ENCODE data around the gene FRYL. TPM values are rescaled to one million over a fixed set of nuclear protein-coding genes. Genes with fewer than 3 reads are reported as not detected.

The FRYL gene
- total RNA-seq, 1 experiment from 2014 or later, result 45.8 TPM

DNA sequence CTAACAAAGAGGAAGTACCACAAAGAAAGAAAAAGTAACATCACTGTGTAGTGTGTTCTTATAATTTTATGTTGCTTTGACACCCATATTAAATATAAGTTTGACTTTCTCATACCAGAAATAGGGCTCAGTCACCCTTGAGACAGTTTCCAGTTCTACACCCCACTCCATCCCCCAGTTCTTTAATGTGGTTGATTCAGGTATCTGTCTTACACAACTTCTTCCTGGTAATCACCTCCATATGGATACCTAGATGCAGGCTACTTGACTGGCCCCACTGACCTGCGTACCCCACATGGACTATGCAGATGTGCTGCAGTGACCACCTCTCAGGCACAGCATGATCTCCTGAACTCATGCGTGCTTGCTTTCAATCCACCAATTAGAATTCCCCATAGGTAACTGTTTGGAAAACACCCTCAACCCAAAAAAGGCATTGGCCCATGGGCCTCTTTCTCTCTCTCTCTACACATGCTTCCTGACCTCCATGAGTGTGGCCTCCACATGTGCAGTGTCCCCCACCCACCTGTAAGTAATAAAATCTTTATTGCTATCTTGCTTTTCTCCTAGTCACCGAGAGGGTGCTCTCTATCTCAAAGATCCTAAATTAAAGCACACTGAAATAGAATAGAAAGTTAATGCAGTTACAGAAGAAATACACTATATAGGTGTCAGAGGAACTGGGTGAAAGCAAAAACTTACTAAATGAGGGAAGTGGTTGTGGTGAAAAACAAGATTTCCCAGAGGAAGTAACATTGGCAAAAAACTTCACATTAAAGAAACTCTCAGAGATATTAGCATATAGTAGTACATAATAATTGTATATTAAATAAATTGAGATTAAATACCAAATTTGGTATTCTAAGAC, 191.6 kb downstream of the FRYL start:
- no peaks in the 10 kb centered on the region for H3K4me1 Mint-ChIP-seq (ENCODE audit: low read depth, unreplicated experiment)
- intact Hi-C loops (cut with micrococcal nuclease; ENCODE audit: unreplicated experiment), result no loop called here
- H3K4me3 Mint-ChIP-seq (ENCODE audit: low read depth, unreplicated experiment), result no peak overlapping the region
- no peaks in the 10 kb centered on the region for H3K27me3 Mint-ChIP-seq (ENCODE audit: unreplicated experiment)
- CTCF ChIA-PET, result no interaction called here
- no peak overlapping the region for H3K27ac Mint-ChIP-seq (ENCODE audit: unreplicated experiment)
- no peak for DNase-seq
- TF ChIP-seq, protein P1, sequence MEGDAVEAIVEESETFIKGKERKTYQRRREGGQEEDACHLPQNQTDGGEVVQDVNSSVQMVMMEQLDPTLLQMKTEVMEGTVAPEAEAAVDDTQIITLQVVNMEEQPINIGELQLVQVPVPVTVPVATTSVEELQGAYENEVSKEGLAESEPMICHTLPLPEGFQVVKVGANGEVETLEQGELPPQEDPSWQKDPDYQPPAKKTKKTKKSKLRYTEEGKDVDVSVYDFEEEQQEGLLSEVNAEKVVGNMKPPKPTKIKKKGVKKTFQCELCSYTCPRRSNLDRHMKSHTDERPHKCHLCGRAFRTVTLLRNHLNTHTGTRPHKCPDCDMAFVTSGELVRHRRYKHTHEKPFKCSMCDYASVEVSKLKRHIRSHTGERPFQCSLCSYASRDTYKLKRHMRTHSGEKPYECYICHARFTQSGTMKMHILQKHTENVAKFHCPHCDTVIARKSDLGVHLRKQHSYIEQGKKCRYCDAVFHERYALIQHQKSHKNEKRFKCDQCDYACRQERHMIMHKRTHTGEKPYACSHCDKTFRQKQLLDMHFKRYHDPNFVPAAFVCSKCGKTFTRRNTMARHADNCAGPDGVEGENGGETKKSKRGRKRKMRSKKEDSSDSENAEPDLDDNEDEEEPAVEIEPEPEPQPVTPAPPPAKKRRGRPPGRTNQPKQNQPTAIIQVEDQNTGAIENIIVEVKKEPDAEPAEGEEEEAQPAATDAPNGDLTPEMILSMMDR (IDR thresholded peaks at IDR 0.05; ENCODE audit: unreplicated experiment), result no peak
- BruUV-seq (replicated peaks), result no TSS peak
- peaks cover 11% of the 10 kb centered on the region for H3K36me3 Mint-ChIP-seq (ENCODE audit: insufficient read depth, unreplicated experiment)
- no peaks in the 10 kb centered on the region for H3K9me3 Mint-ChIP-seq (ENCODE audit: low read depth, unreplicated experiment)

DNA sequence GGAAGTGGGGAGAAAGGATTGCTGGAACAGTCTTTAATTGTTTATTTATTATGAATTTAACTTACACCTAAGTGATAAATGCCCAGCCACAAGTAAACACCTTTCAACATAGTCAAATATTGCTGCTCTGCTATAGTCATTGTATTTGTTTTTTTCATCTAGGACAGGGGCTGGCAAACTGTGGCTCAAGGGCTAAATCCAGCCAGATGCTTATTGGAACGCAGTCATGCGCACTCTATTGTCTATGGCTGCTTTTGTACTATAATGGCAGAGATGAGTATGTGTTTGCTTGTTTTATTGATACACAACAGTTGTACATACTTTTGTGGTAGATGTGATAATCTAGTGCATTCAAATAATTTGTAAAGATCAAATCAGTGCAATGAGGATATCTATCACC, 194.7 kb downstream of the FRYL start:
- Mint-ChIP-seq H3K9me3 (ENCODE audit: low read depth, unreplicated experiment) (no peaks in the 10 kb centered on the region), H3K36me3 (ENCODE audit: insufficient read depth, unreplicated experiment) (peaks cover 11% of the 10 kb centered on the region), H3K27me3 (ENCODE audit: unreplicated experiment) (no peaks in the 10 kb centered on the region), H3K27ac (ENCODE audit: unreplicated experiment) (no peak overlapping the region), H3K4me3 (ENCODE audit: low read depth, unreplicated experiment) (no peak overlapping the region), H3K4me1 (ENCODE audit: low read depth, unreplicated experiment) (no peaks in the 10 kb centered on the region)
- TF ChIP-seq, protein P1 (IDR thresholded peaks at IDR 0.05; ENCODE audit: unreplicated experiment), result no peak
- BruUV-seq (replicated peaks), result no TSS peak
- intact Hi-C loops (cut with micrococcal nuclease; ENCODE audit: unreplicated experiment), result no loop called here
- CTCF ChIA-PET, result no interaction called here
- DNase-seq, result no peak

DNA sequence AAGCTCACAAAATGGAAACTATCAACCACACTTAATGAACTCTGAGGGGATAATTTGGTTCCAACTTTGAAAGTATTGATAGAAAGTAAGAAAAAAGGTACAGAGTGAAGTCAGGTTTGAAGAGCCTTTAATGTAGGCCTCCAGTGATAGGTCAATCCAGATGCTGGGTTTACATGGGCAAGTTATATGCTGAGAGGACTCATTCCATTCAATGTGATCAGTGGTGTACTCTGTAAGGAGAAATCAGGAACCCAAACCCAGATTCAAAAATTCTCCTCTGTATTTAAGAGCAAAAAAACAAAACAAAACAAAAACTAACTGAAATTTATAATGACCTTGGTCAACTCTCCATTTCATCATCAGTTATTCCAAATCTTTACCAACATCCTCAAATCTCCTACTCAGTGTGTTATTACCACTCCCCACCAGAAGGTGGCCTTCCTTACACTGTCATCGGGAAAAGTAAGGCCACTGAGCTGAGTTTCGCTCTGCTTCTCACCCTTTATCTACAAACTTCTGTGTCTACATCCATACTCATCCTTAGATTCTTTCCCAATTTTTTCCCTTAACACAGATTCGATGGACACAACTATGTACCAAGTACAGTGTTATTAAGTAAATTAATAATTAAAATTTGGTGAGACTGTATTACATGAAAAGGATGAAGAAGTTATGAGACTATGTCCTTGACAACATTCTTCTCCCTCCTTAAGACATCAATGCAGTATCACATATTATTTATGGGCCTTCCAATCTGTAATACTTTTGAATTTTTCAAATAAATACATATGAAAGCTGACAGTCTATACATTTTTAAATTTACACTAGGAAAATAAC, 201.7 kb downstream of the FRYL start:
- intact Hi-C loops (cut with micrococcal nuclease; ENCODE audit: unreplicated experiment), result loop anchor here (1.0 to 10.0 kb wide), 4 partner anchors 103 to 386 kb away; partner anchors contain the start of gene FRYL

DNA sequence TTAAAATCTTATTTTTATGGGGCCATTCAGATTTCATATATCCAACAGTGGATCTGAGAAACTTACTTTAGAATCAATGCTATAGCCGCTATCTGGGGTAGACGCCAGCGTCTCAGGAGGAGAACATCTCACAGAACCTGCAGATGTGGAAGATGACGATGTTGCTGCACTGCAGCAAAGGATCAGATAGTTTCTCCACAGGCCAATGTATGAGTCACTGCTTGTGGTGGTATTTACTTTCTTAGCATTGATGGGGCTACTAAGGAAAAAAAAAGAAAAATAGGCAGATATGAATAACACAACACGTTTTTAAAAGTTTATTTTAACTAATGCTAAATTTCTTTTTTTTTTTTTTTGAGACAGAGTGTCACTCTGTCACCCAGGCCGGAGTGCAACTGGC, 204.1 kb downstream of the FRYL start:
- Mint-ChIP-seq H3K4me3 (ENCODE audit: low read depth, unreplicated experiment) (no peak overlapping the region), H3K36me3 (ENCODE audit: insufficient read depth, unreplicated experiment) (no peaks in the 10 kb centered on the region), H3K4me1 (ENCODE audit: low read depth, unreplicated experiment) (no peaks in the 10 kb centered on the region), H3K9me3 (ENCODE audit: low read depth, unreplicated experiment) (no peaks in the 10 kb centered on the region), H3K27ac (ENCODE audit: unreplicated experiment) (no peak overlapping the region), H3K27me3 (ENCODE audit: unreplicated experiment) (no peaks in the 10 kb centered on the region)
- no TSS peak for BruUV-seq (replicated peaks)
- DNase-seq, result no peak
- TF ChIP-seq, protein P1 (IDR thresholded peaks at IDR 0.05; ENCODE audit: unreplicated experiment), result no peak
- CTCF ChIA-PET, result no interaction called here
- intact Hi-C loops (cut with micrococcal nuclease; ENCODE audit: unreplicated experiment), result loop anchor here (5.0 to 10.0 kb wide), 3 partner anchors 206 to 389 kb away; partner anchors contain the start of gene FRYL

More for the DNA sequence above, 201.7 kb downstream of the FRYL start:
- peak; percentile 53 for DNase-seq
- Mint-ChIP-seq H3K4me1 (ENCODE audit: low read depth, unreplicated experiment) (no peaks in the 10 kb centered on the region), H3K36me3 (ENCODE audit: insufficient read depth, unreplicated experiment) (no peaks in the 10 kb centered on the region), H3K27ac (ENCODE audit: unreplicated experiment) (no peak overlapping the region), H3K27me3 (ENCODE audit: unreplicated experiment) (no peaks in the 10 kb centered on the region), H3K4me3 (ENCODE audit: low read depth, unreplicated experiment) (no peak overlapping the region), H3K9me3 (ENCODE audit: low read depth, unreplicated experiment) (no peaks in the 10 kb centered on the region)
- TF ChIP-seq, protein P1 (IDR thresholded peaks at IDR 0.05; ENCODE audit: unreplicated experiment), result peak; percentile 32
- no TSS peak for BruUV-seq (replicated peaks)
- CTCF ChIA-PET, result interaction anchor here (0.5 to 1.4 kb wide), 8 partner anchors 25 to 419 kb away, joined by 3 to 8 read pairs (median 4); no protein-coding TSS in a partner anchor

All from Calu3 (cell line).